Activated gamma-delta T cell (primary cell): ENCODE measurements around the gene TIMM10B.

Experiments
- DNase-seq: peaks from one replicate; lab custom pipeline; 2025; lab: John Stamatoyannopoulos, UW
- total RNA-seq, 2 donors: gene quantifications; one replicate each; lab custom pipeline; 2026; lab: John Stamatoyannopoulos, UW

The TIMM10B gene, protein sequence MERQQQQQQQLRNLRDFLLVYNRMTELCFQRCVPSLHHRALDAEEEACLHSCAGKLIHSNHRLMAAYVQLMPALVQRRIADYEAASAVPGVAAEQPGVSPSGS
- total RNA-seq: 45.8 to 56.7 reads per million in 2 donors

DNA sequence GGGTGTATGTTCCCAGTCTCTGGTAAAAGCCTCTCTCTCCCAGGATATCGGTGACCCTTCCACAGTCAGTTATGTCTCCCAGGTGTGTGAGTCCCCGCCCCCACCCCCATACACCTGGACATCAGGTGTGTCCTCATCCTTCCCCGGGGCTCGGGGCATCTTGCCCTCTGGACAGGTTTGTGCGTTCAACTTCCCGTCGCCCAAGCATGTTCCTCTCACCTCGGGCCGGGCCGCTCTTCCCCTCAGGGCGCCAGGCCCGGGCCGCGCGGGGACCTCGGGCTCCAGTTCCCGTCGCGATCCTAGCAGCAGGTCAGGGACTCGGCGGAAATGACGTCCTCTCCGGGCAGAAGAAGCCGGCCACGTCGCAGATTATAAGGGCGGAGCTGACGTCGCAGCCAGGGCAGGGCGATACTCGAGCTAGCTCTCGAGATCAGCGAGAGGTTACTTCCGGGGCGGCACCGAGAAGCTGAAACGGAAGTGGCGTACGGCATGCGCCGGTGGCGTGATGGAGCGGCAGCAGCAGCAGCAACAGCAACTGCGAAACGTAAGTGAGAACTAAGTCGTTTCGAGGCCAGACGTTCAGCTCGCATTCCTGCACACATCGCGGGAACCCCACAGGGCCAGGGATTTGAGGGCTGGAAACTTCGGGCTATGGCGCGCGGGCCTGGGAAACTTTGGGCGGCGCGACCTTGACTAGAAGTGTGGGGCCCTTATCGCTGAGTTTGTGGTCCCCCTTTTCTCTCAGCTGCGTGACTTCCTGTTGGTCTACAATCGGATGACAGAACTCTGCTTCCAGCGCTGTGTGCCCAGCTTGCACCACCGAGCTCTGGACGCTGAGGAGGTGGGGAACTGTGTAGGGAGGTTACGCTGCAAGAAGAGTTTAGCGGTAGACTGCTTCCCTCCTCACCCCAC lies at the start of gene TIMM10B, which contains the start of gene ARFIP2:
TSS of gene TIMM10B (plus strand) at position 490 of the 912 bp plus-strand sequence. CDS start at position 506, 16 bp downstream.
TSS of gene ARFIP2 (minus strand) at position 320 of the 912 bp plus-strand sequence. CDS start 910 bp downstream, outside the sequence.
- peak; percentile 85 for DNase-seq

DNA sequence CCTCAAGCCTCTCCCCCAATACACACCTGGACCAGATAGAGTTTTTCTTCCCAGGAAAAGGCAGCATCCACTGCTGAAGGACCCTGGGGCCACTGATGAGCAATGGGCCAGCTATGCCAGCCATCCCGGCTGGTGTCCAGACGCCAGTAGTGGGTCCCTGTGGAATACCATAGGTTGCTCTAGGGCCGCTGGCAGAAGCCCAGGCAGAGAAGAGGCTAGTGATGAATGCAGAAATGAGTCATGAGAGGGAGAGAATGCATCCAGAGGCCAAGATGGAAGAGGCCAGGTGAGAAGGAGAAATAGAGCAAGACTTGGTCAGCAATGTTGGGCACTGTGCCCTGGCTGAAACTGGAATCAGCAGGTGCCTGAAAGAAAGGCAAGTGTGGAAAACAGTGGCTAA lies 49.4 kb upstream of the TIMM10B start:
- no peak for DNase-seq

DNA sequence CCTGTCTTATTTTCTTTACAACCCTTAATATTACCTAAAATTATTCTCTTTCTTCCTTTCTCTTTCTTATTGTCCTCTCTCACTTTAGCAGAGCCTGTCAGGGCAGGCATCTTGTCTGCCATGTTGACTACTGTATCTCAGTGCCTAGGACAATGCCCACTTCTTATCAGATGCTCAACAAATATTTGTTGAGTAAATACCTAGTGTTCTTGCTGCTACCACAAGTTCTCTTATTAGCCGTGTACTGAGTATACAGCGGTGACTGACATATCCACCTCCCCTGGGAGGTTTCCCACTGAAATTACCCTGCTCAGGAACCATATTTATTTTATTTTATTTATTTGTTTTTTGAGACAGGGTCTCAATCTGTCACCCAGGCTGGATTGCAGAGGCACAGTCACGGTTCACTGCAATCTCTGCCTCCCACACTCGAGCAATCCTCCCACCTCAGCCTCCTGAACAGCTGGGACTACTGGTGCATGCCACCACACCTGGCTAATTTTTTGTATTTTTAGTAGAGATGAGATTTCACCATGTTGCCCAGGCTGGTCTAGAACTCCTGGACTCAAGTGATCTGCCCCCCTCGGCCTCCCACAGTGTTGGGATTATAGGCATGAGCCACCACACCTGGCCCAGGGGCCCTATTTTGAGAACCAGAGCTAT lies 47.2 kb upstream of the TIMM10B start:
- no peak for DNase-seq

DNA sequence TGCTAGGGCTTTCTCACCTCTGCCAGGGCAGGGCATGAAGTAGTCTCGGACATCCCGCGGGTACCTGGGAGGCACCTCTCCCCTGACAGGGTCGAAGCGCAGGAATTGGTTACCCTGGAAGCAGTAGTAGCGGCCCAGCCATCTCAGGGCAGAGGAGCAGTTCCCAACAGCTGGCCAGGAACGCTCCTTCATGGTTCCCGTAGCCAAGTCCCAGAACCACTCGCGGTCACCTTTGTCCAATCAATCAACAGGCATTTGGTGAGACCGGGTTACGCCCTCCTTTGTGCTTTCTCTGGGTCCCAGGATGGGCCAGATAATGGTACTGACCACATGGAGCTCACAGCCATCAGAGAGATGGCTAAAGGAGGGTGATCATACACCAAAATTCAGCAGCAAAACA lies 43.9 kb upstream of the TIMM10B start:
- no peak for DNase-seq

DNA sequence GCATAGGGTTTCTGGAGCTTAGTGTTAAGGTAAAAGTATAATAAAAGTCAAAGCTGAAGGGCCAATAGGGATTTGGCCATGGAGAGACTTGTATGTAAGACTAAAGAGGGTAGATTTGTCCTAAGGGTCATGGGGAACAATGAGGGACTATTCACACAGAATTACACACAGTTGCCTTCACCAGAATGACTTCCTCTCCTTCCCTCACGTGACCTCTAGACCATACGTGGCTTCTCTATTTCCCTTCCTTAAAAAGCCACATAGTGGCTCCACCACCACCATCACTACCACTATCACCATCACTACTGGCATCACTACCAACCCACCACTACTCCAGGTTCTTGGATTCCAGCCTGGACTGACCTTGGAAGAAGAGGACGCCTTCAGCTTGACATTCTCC lies 43.3 kb upstream of the TIMM10B start:
- DNase-seq: no peak

DNA sequence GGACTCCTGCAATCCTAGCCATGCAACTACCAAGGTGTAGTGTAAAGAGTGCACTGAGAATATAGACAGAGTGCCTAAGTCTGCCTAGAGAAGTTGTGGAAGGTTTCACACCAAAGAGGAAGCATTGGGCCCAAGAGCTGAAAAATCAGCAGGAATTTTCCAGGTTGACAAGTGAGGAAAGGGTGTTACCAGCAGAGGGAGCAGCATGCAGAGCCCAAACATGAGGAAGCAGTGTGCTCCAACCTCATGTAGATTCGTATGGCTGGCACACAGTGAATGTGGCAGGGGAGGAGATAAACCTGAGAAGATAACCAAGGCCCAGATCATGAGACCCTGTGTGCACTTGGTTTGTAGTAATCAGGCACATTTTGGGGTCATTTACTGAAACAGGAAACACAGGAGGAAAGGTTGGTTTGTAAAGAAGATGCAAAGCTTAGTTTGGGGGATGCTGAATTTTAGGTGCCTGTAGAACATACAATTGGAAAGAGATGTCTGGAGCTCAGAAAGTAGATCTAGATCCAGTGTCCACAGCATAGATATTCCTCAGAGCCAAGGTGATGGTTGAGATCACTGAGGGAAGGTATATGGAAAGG lies 42.2 kb upstream of the TIMM10B start:
- no peak for DNase-seq

DNA sequence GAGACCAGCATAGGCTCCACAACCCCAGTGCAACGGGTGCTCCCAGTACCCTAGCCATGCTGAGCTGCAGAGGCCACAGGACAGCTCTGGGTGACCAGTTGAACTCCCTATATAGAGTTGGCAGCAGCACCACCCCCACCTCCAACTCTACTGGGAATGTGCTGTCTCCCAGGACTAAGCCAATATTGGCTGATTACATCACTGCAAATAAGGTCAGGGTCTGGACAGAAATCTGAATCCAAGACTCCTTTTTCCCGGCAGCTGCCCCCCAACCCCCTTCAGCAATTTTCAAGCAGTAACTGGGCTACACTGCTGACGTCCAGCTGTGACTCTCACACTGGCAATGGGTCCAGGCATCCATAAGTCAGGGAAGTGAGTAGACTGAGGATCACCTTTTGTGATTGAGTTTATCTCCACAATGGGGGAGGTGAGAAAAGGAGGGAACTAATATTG lies 40.4 kb upstream of the TIMM10B start, which contains the start of gene HPX:
TSS of gene HPX (minus strand) at position 82 of the 453 bp plus-strand sequence. CDS start at position 58, 24 bp downstream.
- DNase-seq: no peak

DNA sequence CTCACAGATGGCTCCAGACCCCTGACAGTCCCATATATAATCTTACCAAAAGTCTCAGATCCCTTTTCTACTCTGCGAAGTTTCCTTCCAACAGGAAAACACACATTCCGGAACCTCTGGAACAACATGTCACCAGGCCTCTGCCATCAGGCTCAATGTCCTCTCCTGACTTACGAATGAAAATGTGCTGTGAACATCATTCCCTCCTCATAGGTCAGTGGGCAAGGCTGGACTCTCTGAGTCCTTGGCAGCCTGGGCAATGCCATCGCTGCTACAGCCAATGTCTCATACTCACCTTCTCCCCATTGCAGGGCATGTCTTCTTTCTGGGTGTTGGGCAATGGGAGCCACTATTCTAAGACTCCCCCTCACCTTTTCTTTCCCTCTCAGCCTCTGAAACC lies 38.9 kb upstream of the TIMM10B start:
- DNase-seq: no peak

DNA sequence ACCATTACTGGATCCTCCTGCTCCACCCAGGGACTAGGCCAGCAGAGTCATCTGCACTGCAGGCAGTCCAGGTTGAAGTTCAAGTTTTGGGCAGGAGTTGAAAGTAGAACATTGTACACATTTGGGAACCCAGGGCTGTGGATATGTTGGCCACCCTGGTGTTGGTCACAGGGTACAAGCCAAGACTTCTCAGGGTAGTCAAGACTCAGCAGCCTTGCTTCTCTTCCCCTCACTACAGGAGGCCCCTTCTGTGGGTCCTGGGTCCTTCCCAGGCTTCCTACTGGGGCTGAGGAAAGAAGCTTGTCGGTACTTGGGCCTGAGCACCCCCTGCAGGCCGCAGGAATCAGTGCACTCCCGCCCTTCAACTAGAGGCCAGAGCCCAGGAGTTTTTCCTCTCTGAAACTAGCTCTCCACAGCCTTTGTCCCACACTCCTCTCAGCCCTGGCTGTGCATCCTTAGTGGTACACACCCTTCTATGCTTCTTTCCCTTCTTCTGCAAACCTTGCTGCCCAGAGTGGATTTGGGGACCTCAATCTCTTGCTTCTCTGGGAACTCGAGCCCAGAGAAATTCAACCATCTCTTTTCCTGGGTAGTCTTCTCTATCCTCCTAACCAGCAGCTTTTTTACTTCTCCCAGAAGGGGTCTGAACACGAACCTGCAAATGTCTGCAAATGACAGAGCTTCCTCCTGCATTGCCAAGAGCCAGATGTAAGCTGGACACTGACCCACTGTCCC lies 37.9 kb upstream of the TIMM10B start:
- DNase-seq: no peak

DNA sequence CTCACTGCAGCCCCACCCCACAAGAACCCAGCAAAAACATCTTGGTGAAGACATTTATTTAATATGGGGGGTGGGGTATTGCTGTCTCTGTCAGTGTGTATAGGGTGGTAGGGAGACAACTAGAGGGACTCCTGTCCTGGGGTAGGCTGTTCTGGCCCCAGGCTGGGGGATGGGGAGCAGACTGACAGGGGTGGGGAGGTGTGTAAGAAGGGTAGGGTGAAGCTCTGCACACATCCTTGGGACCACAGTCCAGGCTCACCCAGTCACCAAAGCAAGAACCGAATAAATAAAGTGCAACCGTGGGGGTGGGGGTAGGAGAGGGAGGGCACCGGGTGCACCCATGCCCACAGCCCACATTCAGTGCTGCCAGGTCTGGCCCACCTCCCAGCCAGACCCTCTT lies 32.7 kb upstream of the TIMM10B start:
- DNase-seq: no peak

DNA sequence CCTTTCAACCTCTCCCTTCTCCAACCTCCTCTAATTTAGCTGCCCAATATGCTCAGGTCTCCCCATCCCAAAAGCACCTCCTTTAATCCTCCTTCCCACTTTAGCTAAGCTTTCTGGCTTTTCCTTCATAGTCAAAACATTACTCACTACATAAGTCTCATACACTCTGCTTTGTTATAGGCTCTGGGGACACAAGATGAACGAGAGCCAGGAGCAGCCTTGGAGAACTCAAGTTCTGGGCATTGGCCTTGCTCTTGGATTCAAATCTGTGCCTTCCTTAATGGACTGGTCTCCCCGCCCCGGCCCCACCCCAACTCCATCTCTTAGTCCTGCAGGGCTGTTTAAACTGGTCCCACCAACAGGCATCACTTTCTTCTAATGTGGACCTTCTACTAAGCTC lies 29.1 kb upstream of the TIMM10B start:
- no peak for DNase-seq

DNA sequence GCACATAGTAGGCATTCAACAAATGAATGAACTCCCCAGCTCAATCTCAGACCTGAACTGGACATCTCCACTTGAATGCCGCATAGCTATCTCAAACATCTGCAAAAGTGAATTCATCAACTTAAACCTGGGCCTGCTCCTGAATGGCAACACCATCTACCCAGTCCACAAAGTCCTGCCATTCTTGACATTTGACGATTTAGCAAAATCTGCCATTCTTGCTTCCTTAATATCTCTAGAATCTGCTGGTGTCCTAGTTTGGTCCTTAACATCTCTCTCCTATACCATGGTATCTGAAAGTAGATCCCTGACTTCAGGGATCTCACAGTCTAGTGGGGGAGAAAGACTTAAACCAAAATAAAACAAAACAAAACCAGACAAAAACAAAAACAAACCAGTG lies 28.1 kb upstream of the TIMM10B start:
- no peak for DNase-seq

DNA sequence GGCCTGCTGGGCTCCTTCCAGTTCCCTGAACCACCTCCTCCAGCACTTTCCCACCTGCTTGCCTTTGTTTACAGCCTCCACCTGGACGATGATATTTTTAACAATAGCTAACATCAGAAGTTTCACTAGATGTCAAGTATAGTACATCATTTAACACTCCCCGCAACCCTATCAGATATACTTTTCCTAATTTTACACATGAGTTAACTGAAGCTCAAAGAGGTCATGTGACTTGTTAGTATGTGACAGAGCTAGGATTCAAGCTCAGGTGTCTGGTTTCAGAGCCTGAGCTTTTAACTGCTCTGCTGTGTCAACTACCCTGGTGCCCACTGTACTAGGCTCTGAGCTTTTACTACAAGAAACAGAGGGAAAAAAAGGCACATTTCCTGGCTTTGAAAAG lies 26.2 kb upstream of the TIMM10B start:
- DNase-seq: no peak

DNA sequence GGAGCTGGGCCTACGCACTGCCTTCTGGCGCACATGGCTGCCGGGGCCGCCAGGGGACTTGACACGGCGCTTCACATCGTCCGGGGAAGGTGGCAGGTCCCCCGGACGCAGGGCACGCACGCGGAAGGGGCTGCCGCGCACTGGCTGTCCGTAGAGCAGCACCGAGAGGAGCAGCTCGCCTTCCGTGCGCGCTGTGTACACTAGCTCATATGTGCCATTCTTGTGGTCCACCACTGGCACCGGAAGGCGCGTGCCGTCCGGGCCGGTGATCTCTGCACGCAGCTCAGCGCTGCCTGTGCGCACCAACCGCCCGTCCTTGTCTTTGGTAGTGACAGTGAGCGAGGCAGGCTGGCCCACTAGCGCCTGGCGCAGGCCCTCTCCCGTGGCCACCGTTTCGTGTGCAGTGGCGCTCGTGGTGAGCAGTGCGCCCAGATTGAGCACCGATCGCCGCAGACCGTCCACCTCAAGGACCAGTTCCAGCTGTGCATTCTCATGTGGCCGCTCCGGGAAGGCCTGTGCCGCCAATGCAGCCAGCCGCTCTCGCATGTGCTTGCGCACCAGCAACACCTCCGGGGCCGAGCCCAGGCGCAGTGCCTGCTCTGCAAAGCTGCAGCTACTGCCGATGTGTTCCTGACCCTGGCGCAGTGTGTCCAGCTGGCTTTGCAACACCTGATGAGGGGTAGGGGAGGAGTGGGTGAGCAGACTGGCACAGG lies 24.8 kb upstream of the TIMM10B start:
- no peak for DNase-seq

DNA sequence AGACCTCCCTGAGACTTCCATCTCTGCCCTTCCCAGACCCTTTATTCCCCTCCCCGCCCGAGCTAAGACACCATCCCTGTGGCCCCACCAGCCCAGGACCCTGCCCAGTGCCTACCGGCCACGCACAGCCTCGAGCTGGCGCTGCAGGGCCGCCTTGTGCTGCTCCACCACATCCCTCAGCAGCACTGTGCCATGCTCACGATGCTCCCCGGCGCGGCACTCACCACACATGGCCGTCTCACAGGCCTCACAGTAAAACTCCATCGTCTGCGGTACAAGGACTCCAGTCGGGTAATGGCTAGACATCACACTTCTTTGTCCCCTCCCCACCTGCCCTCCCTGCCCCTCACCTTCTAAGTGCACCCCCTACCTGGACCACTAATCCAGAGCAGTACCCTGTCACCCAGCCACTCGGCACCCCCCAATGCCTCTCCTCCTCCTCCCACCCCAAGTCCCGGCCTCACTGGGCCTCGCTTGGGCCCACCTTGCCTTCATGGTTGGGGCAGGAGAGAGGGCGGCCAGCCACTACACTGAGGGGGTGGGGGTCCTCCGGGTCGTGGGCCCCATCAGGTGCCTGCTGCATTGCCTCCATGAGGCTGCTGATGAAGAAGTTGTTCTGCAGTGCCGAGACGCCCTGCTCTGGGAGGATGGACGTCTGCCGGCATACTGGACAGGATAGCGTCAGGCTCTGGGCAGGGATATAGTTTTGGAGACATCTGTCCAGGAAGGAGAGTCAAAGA lies 23.6 kb upstream of the TIMM10B start:
- no peak for DNase-seq

DNA sequence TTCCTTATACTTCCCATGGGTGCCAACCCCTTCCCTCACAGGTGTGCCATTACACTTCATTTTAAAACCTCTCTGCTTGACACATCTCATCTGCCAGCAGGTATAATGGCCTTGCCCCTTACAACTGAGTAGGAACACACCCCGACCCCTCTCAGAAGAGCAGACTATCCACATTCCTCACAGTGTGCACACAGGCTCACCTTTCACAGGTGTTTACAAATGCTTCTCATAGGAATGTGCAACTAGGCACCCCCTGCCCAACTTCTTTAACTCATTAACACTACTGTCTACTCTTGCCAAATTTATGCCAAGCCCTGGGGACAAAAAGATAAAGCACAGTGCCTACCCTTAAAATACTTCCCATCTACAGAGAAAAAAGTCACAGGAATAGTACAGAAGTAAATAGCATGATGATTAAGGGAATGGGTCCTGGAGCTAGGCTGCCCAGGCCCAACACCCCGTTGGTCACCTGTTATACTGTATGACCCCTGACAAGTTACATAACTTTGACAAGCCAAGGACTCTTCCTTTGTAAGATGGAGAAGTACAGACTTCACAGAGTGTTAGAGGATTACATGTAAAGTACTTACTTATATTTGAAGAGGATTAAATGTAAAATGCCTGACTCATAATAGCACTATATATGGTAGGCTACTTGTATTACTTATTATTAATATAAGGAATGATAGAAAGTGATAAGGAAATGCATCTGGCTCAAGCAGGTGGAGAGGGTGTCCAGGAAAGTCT lies 22.8 kb upstream of the TIMM10B start:
- DNase-seq: no peak

DNA sequence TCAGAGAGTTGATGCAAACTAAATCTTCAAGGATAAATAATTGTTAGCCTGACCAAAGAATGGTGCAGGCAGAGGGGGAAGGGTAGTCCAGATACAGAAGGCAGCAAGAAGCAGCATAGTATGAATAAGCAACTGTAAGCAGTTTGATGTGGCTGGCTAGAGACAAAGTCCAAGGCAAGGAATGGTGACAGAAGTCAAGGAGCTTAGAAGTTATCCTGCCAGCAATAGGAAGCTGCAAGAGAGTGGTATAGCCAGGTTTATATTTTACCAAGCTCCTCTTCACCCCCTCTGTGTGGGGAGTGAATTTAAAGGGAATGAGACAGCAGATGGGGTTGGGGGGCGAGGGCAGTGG lies 22.2 kb upstream of the TIMM10B start:
- DNase-seq: no peak

DNA sequence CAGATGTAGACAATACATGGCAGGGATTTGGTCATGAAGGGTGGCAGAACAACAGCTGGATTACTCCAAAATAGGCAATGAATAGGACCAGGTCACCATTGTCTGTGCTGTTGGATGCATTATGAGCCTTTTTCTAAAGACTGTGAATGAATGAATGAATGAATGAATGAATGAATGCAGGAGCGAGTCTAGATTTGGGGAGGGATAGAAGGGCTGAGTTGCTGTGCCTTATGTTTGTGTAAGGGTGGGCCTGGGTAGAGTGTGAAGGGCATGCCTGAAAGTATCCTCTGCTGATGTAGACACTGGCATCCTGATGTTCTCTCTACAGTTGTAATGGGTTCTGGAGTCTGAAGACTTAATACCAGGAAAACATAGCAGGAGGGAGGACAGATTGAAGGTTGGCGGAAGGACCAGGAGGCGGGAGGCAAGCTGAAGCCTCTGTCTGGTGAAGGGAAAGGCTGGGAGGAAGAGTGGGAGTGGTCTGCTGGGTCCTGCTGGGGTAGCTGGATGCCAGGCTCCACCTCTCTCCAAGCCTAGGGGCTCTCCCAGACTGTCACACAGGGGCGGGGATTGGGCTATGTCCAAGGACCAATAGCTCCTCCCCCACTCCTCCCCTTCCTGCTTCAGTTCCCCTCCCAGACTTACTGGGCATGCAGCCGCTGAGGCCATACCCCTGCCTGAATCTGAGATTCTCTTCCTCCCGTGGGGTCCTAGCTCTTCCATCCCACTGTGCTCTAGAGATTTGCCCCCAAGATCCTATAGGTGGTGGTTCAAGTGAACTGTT lies 12.4 kb upstream of the TIMM10B start:
- DNase-seq: no peak

DNA sequence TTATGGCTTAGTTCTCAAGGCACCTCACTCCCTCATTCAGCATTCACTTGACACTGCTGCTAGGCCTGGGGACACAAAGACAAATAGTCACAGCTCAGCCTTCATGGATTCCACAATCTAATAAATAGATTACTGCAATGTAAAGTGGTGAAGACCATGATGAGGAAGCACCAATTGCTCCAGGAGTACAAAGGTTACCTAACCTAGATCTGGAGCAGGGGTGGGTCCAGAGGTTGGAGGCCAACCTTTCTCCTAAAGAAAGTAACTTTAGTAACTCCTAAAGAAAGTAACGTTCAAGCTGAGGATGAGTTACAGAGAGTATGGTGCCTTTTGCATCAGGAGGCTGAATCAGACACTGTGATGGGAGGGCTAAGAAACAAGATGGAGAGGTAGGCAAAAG lies 11.7 kb upstream of the TIMM10B start:
- DNase-seq: no peak
